ENCODE data around the gene AK5.
A peak's percentile ranks its signal among the peaks of the same experiment; 100 is the strongest.
"Not testable (repeated sequence)": the region's sequence is repeated elsewhere in the genome, so short reads cannot be mapped to it uniquely, and the experiment has no call there.

Gene AK5

GRCh38 chr1:77512650-77513049 lies 230.8 kb downstream of the AK5 start:
- DNase-seq: not testable (repeated sequence)

GRCh38 chr1:77513839-77514763 lies 232.3 kb downstream of the AK5 start:
- DNase-seq: no peak

GRCh38 chr1:77514921-77515776 lies 233.3 kb downstream of the AK5 start:
- DNase-seq: no peak

GRCh38 chr1:77516106-77516505 lies 234.3 kb downstream of the AK5 start:
- no peak for DNase-seq

- no peak for DNase-seq
Observed at GRCh38 chr1:77524038-77524437, 242.2 kb downstream of the AK5 start.

- not testable (repeated sequence) for DNase-seq
Observed at GRCh38 chr1:77531149-77531548, 249.3 kb downstream of the AK5 start.

- not testable (repeated sequence) for DNase-seq
Observed at GRCh38 chr1:77531596-77532280, 249.9 kb downstream of the AK5 start.

- no peak for DNase-seq
Observed at GRCh38 chr1:77532641-77533040, 250.8 kb downstream of the AK5 start.

- peak; percentile 42 for DNase-seq
Observed at GRCh38 chr1:77533660-77534305, 252.0 kb downstream of the AK5 start.

- no peak for DNase-seq
Observed at GRCh38 chr1:77534456-77534855, 252.6 kb downstream of the AK5 start.

- no peak for DNase-seq
Observed at GRCh38 chr1:77536813-77537212, 255.0 kb downstream of the AK5 start.

- no peak for DNase-seq
Observed at GRCh38 chr1:77538956-77539518, 257.2 kb downstream of the AK5 start.

- DNase-seq: peak; percentile 26
Observed at GRCh38 chr1:77539519-77540142, 257.8 kb downstream of the AK5 start.

- no peak for DNase-seq
Observed at GRCh38 chr1:77540501-77541161, 258.8 kb downstream of the AK5 start.

- no peak for DNase-seq
Observed at GRCh38 chr1:77541162-77541545, 259.3 kb downstream of the AK5 start.

- no peak for DNase-seq
Observed at GRCh38 chr1:77542813-77543420, 261.1 kb downstream of the AK5 start.

- DNase-seq: peak; percentile 44
Observed at GRCh38 chr1:77543822-77544448, 262.1 kb downstream of the AK5 start.

GRCh38 chr1:77544845-77545244 lies 263.0 kb downstream of the AK5 start:
- no peak for DNase-seq

- DNase-seq: no peak
Observed at GRCh38 chr1:77545970-77546369, 264.2 kb downstream of the AK5 start.

GRCh38 chr1:77546890-77547289 lies 265.1 kb downstream of the AK5 start:
- DNase-seq: no peak

Measured in DMS79 treated with DMSO at 0.1 percent for 48 hours (cell line).